BLaER1 treated with 17β-estradiol and CSF1 and Interleukin-3, amounts not matched to agents 10 nM and 100 nM (cell line): Measurements from ENCODE around the gene PLXDC2.

ENCODE experiments used
- H3K27ac ChIP-seq, 11 experiments: shearing (Covaris generic); formaldehyde crosslinking; 2 replicates each; pipeline ENCODE4 v1.8.1; 2022
- H3K27me3 ChIP-seq, 11 experiments: shearing (Covaris generic); formaldehyde crosslinking; 2 replicates each; pipeline ENCODE4 v1.8.1; 2022
- H3K36me3 ChIP-seq, 11 experiments: shearing (Covaris generic); formaldehyde crosslinking; 2 replicates each; pipeline ENCODE4 v1.8.1; 2022
- H3K4me1 ChIP-seq, 10 experiments: shearing (Covaris generic); formaldehyde crosslinking; 2 replicates each; pipeline ENCODE4 v1.8.1; 2022
- H3K4me2 ChIP-seq, 11 experiments: shearing (Covaris generic); formaldehyde crosslinking; 2 replicates each; pipeline ENCODE4 v1.8.1; 2022
- H3K4me3 ChIP-seq, 10 experiments: shearing (Covaris generic); formaldehyde crosslinking; 2 replicates each; pipeline ENCODE4 v1.8.1; 2022
- H3K9ac ChIP-seq, 11 experiments: shearing (Covaris generic); formaldehyde crosslinking; 2 replicates each; pipeline ENCODE4 v1.8.1; 2022
- H3K9me3 ChIP-seq, 11 experiments: shearing (Covaris generic); formaldehyde crosslinking; replicated peaks in 1 of 11; 2 replicates each; pipeline ENCODE4 v1.8.1; 2022
- H4K20me1 ChIP-seq, 11 experiments: shearing (Covaris generic); formaldehyde crosslinking; 2 replicates each; pipeline ENCODE4 v1.8.1; 2022
- Cebpa-rat ChIP-seq, 11 experiments: shearing (Covaris generic); IDR thresholded peaks; 2 replicates each; pipeline ENCODE4 v1.8.1; 2022

Gene PLXDC2

GRCh38 chr10:19935176-19935575 is 118.9 kb downstream of the PLXDC2 start:
- TF ChIP-seq Cebpa-rat (IDR thresholded peaks at IDR 0.05), result no peak

GRCh38 chr10:19936289-19936688 is 120.1 kb downstream of the PLXDC2 start:
- H3K9me3 ChIP-seq, result peaks cover 0 to 16% (median 5%) of the 10 kb centered on the region in 11 experiments; a peak in 8 of 22 replicates
- H3K9ac ChIP-seq, result no peak overlapping the region
- peaks cover 0 to 30% (median 8%) of the 10 kb centered on the region in 11 experiments; a peak in 6 of 22 replicates for H4K20me1 ChIP-seq
- H3K27me3 ChIP-seq, result no peaks in the 10 kb centered on the region
- H3K36me3 ChIP-seq, result peaks cover 0 to 17% (median 0%) of the 10 kb centered on the region in 11 experiments; a peak in 6 of 22 replicates
- no peak for TF ChIP-seq Cebpa-rat (IDR thresholded peaks at IDR 0.05)
- H3K4me2 ChIP-seq, result no peak overlapping the region
- H3K4me3 ChIP-seq, result no peak overlapping the region
- peaks cover 21 to 33% (median 27%) of the 10 kb centered on the region in 10 experiments for H3K4me1 ChIP-seq
- no peak overlapping the region for H3K27ac ChIP-seq

More at GRCh38 chr10:19935176-19935575, 118.9 kb downstream of the PLXDC2 start:
- H3K4me3 ChIP-seq, result no peak overlapping the region
- peaks cover 0 to 16% (median 5%) of the 10 kb centered on the region in 11 experiments; a peak in 8 of 22 replicates for H3K9me3 ChIP-seq
- peaks cover 30 to 40% (median 35%) of the 10 kb centered on the region in 10 experiments for H3K4me1 ChIP-seq
- no peaks in the 10 kb centered on the region for H3K27me3 ChIP-seq
- peaks cover 0 to 15% (median 0%) of the 10 kb centered on the region in 11 experiments; a peak in 5 of 22 replicates for H3K36me3 ChIP-seq
- peaks cover 0 to 35% (median 10%) of the 10 kb centered on the region in 11 experiments; a peak in 7 of 22 replicates for H4K20me1 ChIP-seq
- no peak overlapping the region for H3K27ac ChIP-seq
- H3K9ac ChIP-seq, result no peak overlapping the region
- H3K4me2 ChIP-seq, result peak overlapping the region in 3 of 11 experiments; percentile 9 to 35 (median 18); a peak in 4 of 22 replicates

GRCh38 chr10:19937989-19938388 is 121.8 kb downstream of the PLXDC2 start:
- no peak overlapping the region for H3K9ac ChIP-seq
- peaks cover 0 to 14% (median 5%) of the 10 kb centered on the region in 11 experiments; a peak in 8 of 22 replicates for H3K9me3 ChIP-seq
- no peak overlapping the region for H3K4me3 ChIP-seq
- H4K20me1 ChIP-seq, result peaks cover 0 to 26% (median 9%) of the 10 kb centered on the region in 11 experiments; a peak in 5 of 22 replicates
- peaks cover 4 to 19% (median 14%) of the 10 kb centered on the region in 10 experiments; a peak in 17 of 20 replicates for H3K4me1 ChIP-seq
- H3K36me3 ChIP-seq, result peaks cover 0 to 23% (median 0%) of the 10 kb centered on the region in 11 experiments; a peak in 6 of 22 replicates
- no peak overlapping the region for H3K27ac ChIP-seq
- peak overlapping the region in 5 of 11 experiments; percentile 22 to 52 (median 27); a peak in 6 of 22 replicates for H3K4me2 ChIP-seq
- TF ChIP-seq Cebpa-rat (IDR thresholded peaks at IDR 0.05), result no peak
- no peaks in the 10 kb centered on the region for H3K27me3 ChIP-seq

GRCh38 chr10:19941206-19941880 is 125.1 kb downstream of the PLXDC2 start:
- no peak for TF ChIP-seq Cebpa-rat (IDR thresholded peaks at IDR 0.05)
- H3K4me2 ChIP-seq, result no peak overlapping the region

GRCh38 chr10:19944911-19945663 is 128.9 kb downstream of the PLXDC2 start:
- H3K4me1 ChIP-seq, result peaks cover 19 to 38% (median 33%) of the 10 kb centered on the region in 10 experiments
- H4K20me1 ChIP-seq, result peaks cover 0 to 19% (median 5%) of the 10 kb centered on the region in 11 experiments; a peak in 5 of 22 replicates
- peak overlapping the region in 3 of 11 experiments; percentile 9 to 13 (median 12); a peak in 3 of 22 replicates for H3K27ac ChIP-seq
- H3K27me3 ChIP-seq, result no peaks in the 10 kb centered on the region
- no peak overlapping the region for H3K4me3 ChIP-seq
- peaks cover 0 to 5% (median 0%) of the 10 kb centered on the region in 11 experiments; a peak in 1 of 22 replicates for H3K9me3 ChIP-seq
- peaks cover 0 to 10% (median 0%) of the 10 kb centered on the region in 11 experiments; a peak in 3 of 22 replicates for H3K36me3 ChIP-seq
- peak overlapping the region in 7 of 11 experiments; percentile 1 to 88 (median 28); a peak in 9 of 22 replicates for H3K4me2 ChIP-seq
- TF ChIP-seq Cebpa-rat (IDR thresholded peaks at IDR 0.05), result no peak
- H3K9ac ChIP-seq, result no peak overlapping the region

More at GRCh38 chr10:19941206-19941880, 125.1 kb downstream of the PLXDC2 start:
- Histone ChIP-seq H3K4me3 (no peak overlapping the region), H3K27me3 (no peaks in the 10 kb centered on the region), H3K27ac (no peak overlapping the region), H3K9ac (no peak overlapping the region), H4K20me1 (peaks cover 0 to 20% (median 5%) of the 10 kb centered on the region in 11 experiments; a peak in 5 of 22 replicates), H3K4me1 (peaks cover 12 to 32% (median 23%) of the 10 kb centered on the region in 10 experiments), H3K36me3 (peaks cover 0 to 10% (median 0%) of the 10 kb centered on the region in 11 experiments; a peak in 5 of 22 replicates), H3K9me3 (0 out of 22 replicates have a peak, but pooled peaks cover 0 to 4% (median 0%) of the 10 kb centered on the region in 11 experiments)

- Histone ChIP-seq H3K27me3 (no peaks in the 10 kb centered on the region), H3K9ac (no peak overlapping the region), H3K27ac (peak overlapping the region in 5 of 11 experiments; percentile 9 to 66 (median 59); a peak in 6 of 22 replicates), H4K20me1 (peaks cover 0 to 16% (median 3%) of the 10 kb centered on the region in 11 experiments; a peak in 5 of 22 replicates), H3K9me3 (peaks cover 0 to 8% (median 0%) of the 10 kb centered on the region in 11 experiments; a peak in 3 of 22 replicates), H3K4me1 (peaks cover 19 to 38% (median 33%) of the 10 kb centered on the region in 10 experiments), H3K4me3 (no peak overlapping the region), H3K36me3 (peaks cover 0 to 6% (median 0%) of the 10 kb centered on the region in 11 experiments; a peak in 3 of 22 replicates), H3K4me2 (peak overlapping the region; percentile 40 to 88 (median 70); a peak in 19 of 22 replicates)
- no peak for TF ChIP-seq Cebpa-rat (IDR thresholded peaks at IDR 0.05)
Measured at GRCh38 chr10:19946245-19946644, 130.0 kb downstream of the PLXDC2 start.

GRCh38 chr10:19946791-19947190 is 130.6 kb downstream of the PLXDC2 start:
- H3K9me3 ChIP-seq, result peaks cover 0 to 8% (median 0%) of the 10 kb centered on the region in 11 experiments; a peak in 3 of 22 replicates
- peaks cover 0 to 16% (median 0%) of the 10 kb centered on the region in 11 experiments; a peak in 4 of 22 replicates for H4K20me1 ChIP-seq
- H3K27me3 ChIP-seq, result no peaks in the 10 kb centered on the region
- no peak overlapping the region for H3K4me3 ChIP-seq
- peak overlapping the region in 2 of 11 experiments; percentile 16 to 31; a peak in 2 of 22 replicates for H3K9ac ChIP-seq
- peaks cover 0 to 6% (median 0%) of the 10 kb centered on the region in 11 experiments; a peak in 1 of 22 replicates for H3K36me3 ChIP-seq
- peak overlapping the region; percentile 40 to 88 (median 70); a peak in 21 of 22 replicates for H3K4me2 ChIP-seq
- peak overlapping the region in 10 of 11 experiments; percentile 50 to 68 (median 59); a peak in 18 of 22 replicates for H3K27ac ChIP-seq
- no peak for TF ChIP-seq Cebpa-rat (IDR thresholded peaks at IDR 0.05)
- peaks cover 19 to 39% (median 33%) of the 10 kb centered on the region in 10 experiments for H3K4me1 ChIP-seq

GRCh38 chr10:19947215-19947614 is 131.0 kb downstream of the PLXDC2 start:
- TF ChIP-seq Cebpa-rat (IDR thresholded peaks at IDR 0.05), result no peak
- Histone ChIP-seq H3K36me3 (peaks cover 0 to 6% (median 0%) of the 10 kb centered on the region in 11 experiments; a peak in 1 of 22 replicates), H3K9ac (peak overlapping the region in 4 of 11 experiments; percentile 7 to 41 (median 24); a peak in 2 of 22 replicates), H3K27me3 (no peaks in the 10 kb centered on the region), H3K4me2 (peak overlapping the region; percentile 40 to 88 (median 70); a peak in 21 of 22 replicates), H3K9me3 (peaks cover 0 to 8% (median 0%) of the 10 kb centered on the region in 11 experiments; a peak in 3 of 22 replicates), H3K27ac (peak overlapping the region; percentile 44 to 68 (median 59); a peak in 20 of 22 replicates), H3K4me3 (no peak overlapping the region), H3K4me1 (peaks cover 19 to 44% (median 33%) of the 10 kb centered on the region in 10 experiments), H4K20me1 (peaks cover 0 to 15% (median 0%) of the 10 kb centered on the region in 11 experiments; a peak in 4 of 22 replicates)
